GM20000 (cell line): ENCODE measurements around the gene SH3RF3.
"Not testable (repeated sequence)": the region's sequence is repeated elsewhere in the genome, so short reads cannot be mapped to it uniquely, and the experiment has no call there.

Source experiments
- DNase-seq: peaks from one replicate; pipeline ENCODE4 v3.0.0; 2012; ENCODE audit warnings: low spot score
- CTCF ChIP-seq: IDR thresholded peaks from 2 replicates; pipeline ENCODE4 v1.5.1; 2012; ENCODE audit warnings: mild to moderate bottlenecking, control low read depth; ENCODE audit errors: extremely low read depth, missing control alignments

The SH3RF3 gene

GRCh38 chr2:109222825-109223471 lies 93.9 kb downstream of the SH3RF3 start:
- no peak for DNase-seq
- TF ChIP-seq CTCF: no peak

- no peak for DNase-seq
These were observed 94.5 kb downstream of the SH3RF3 start for GRCh38 chr2:109223490-109223889.

DNA sequence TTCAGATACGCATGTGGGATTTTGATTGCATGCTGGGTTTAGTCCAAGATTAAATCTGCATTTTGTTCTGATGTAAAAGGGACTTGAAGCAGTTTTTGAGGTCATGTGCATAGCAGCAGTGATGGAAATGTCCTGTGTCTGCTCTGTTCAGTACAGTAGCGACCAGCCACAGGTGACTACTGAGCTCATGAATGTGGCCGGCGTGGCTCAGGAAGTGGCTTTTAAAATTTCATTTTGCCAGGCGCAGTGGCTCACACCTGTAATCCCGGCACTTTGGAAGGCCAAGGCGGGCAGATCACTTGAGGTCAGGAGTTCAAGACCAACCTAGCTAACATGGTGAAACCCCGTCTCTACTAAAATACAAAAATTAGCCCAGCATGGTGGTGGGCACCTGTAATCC lies 95.3 kb downstream of the SH3RF3 start:
- DNase-seq: not testable (repeated sequence)

More at GRCh38 chr2:109223490-109223889, 94.5 kb downstream of the SH3RF3 start:
- TF ChIP-seq CTCF: no peak

DNA sequence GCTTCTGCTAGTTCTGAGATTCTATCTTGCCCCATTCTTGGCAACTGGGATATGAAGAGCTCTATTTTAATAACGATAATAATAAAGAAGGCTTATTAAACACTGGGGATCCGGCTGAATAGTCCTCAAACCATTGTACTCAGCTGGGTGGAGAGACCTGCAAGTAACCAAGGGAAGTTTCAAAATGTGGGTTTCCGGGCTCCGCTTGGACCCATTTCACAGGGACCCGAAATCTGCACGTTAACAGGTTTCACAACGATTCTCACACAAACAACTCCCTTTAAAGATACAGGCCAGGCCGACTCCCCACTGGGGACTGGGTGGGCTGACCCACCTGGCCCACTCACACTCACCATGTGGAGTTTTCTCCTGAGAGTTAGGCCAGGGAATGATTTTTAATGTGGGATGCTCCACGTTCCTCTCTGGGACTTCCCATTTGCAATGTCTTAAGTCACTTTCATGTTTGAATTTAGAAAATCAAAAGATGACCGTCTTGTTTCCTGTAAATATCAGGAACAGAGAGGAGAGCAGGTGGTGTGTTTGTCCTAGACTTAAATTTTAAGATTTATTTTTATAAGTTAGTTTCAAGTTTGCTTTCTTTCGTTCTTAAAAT lies 96.3 kb downstream of the SH3RF3 start:
- TF ChIP-seq CTCF: no peak
- DNase-seq: no peak

DNA sequence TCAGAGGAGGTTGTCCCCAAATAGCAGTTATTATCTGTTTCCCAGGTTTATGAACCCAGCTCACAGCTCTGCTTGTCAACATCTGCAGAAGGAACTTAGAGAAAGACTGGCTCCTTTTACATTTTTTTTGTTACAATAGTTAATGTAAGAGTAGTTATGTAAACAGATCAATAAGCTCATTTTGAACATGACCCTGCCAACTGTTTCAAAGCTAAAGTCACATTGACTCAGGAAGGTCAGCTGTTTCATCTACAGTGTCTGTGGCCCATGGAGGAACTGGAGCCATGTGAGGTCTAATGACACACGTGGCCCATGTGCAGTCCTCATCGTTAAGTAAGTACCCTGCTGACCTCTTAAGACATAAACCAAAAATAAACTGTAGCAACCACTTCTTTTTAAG lies 97.1 kb downstream of the SH3RF3 start:
- no peak for DNase-seq
- TF ChIP-seq CTCF: no peak

DNA sequence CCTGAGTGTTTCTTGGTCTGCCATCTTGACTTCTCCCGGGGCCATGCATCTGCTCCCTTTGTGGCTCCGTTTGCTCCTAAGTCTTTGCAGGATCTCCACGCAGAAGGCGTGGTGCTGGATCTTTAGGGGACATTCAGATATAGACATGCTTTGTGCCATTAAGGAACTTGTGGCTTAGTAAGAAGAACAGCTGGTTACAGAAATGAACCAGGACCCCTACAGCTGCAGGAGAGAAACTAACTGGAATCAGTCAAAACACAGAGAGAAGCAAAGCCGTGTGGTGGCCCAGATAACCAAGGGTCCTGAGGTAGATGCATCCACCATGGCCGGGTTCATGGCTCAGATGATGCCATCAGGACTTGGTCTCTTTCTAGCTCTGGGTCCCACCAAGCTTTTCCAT lies 97.6 kb downstream of the SH3RF3 start:
- no peak for DNase-seq
- no peak for TF ChIP-seq CTCF

- no peak for TF ChIP-seq CTCF
- DNase-seq: no peak
These were observed 100.2 kb downstream of the SH3RF3 start for GRCh38 chr2:109229094-109229675.

DNA sequence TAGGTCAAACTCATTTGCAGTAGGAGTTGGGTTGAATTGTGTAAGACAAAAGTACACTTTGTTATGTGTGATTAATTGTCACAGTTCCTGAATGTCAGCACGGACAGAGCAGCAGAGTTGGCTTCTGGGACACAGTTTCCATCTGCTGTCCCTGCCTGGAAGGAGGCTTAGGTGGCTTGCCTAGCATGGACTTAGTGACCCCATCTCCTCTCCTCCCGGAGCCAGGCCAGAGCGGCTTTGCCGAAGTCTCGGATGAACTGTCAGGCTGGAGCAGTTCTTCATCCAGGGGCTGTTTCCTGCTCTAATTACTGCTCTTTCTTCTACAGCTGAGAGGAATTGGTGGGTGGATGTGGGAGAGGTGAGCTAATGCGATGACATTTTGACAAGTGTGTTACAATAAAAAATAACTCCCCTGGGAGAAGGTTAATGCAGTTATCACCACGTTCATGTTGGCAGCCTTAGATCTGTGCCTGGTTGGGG lies 102.0 kb downstream of the SH3RF3 start:
- DNase-seq: no peak
- no peak for TF ChIP-seq CTCF
